GM18873 (cell line): ENCODE data around the gene FOLR3.
"Not testable (repeated sequence)": the region's sequence is repeated elsewhere in the genome, so short reads cannot be mapped to it uniquely, and the experiment has no call there.

ENCODE experiments used
- ATAC-seq: cut with Tn5 transposase; IDR thresholded peaks from one replicate; pipeline ENCODE4 v1.9.1; 2021; ENCODE audit warnings: mild to moderate bottlenecking, moderate library complexity, moderate number of reproducible peaks; ENCODE audit not compliant: unreplicated experiment, low FRiP score

FOLR3 gene

GRCh38 chr11:72135473-72135872, at the start of gene FOLR3:
Gene FOLR3 (plus strand): TSS chr11:72135725. CDS start chr11:72135953, 228 bp downstream.
- not testable (repeated sequence) for ATAC-seq

GRCh38 chr11:72088076-72088808, 47.3 kb upstream of the FOLR3 start:
- no peak for ATAC-seq

GRCh38 chr11:72091292-72091691, 44.2 kb upstream of the FOLR3 start:
- ATAC-seq, result no peak

GRCh38 chr11:72098741-72099140, 36.8 kb upstream of the FOLR3 start:
- no peak for ATAC-seq

GRCh38 chr11:72100009-72100408, 35.5 kb upstream of the FOLR3 start:
- no peak for ATAC-seq

- ATAC-seq, result no peak
Measured at GRCh38 chr11:72100462-72100861, 35.1 kb upstream of the FOLR3 start.

- no peak for ATAC-seq
Measured at GRCh38 chr11:72102162-72102561, 33.4 kb upstream of the FOLR3 start.

GRCh38 chr11:72102631-72102945, 32.9 kb upstream of the FOLR3 start:
- no peak for ATAC-seq

- peak; percentile 76 for ATAC-seq
Measured at GRCh38 chr11:72102946-72103753, 32.4 kb upstream of the FOLR3 start, which contains the start of gene LAMTOR1. Gene LAMTOR1 (minus strand): TSS chr11:72103297. CDS start chr11:72103224, 73 bp downstream.

GRCh38 chr11:72103754-72104167, 31.8 kb upstream of the FOLR3 start:
- ATAC-seq, result no peak

- ATAC-seq, result no peak
Measured at GRCh38 chr11:72105888-72106287, 29.6 kb upstream of the FOLR3 start, which contains the start of gene TOMT. Gene TOMT (plus strand): TSS chr11:72105924. CDS start chr11:72105952, 28 bp downstream.

GRCh38 chr11:72111300-72112142, 24.0 kb upstream of the FOLR3 start:
- ATAC-seq, result no peak

- peak; percentile 78 for ATAC-seq
Measured at GRCh38 chr11:72112143-72112977, 23.2 kb upstream of the FOLR3 start, which contains the start of gene ANAPC15. Gene ANAPC15 (minus strand): TSS chr11:72112695. CDS start chr11:72111276, 1,419 bp downstream.

- no peak for ATAC-seq
Measured at GRCh38 chr11:72112978-72113808, 22.3 kb upstream of the FOLR3 start.

GRCh38 chr11:72114570-72114969, 21.0 kb upstream of the FOLR3 start:
- ATAC-seq, result no peak

- no peak for ATAC-seq
Measured at GRCh38 chr11:72116019-72116755, 19.3 kb upstream of the FOLR3 start.

GRCh38 chr11:72119198-72119597, 16.3 kb upstream of the FOLR3 start:
- no peak for ATAC-seq

- no peak for ATAC-seq
Measured at GRCh38 chr11:72120930-72121329, 14.6 kb upstream of the FOLR3 start.
